HG03175 (cell line): Measurements from ENCODE around the gene CERK.
"Not testable (repeated sequence)": the region's sequence is repeated elsewhere in the genome, so short reads cannot be mapped to it uniquely, and the experiment has no call there.

Experiments used
- ATAC-seq: cut with Tn5 transposase; IDR thresholded peaks from one replicate; pipeline ENCODE4 v1.9.1; 2021; ENCODE audit warnings: mild to moderate bottlenecking, moderate library complexity; ENCODE audit not compliant: unreplicated experiment

Gene CERK

DNA sequence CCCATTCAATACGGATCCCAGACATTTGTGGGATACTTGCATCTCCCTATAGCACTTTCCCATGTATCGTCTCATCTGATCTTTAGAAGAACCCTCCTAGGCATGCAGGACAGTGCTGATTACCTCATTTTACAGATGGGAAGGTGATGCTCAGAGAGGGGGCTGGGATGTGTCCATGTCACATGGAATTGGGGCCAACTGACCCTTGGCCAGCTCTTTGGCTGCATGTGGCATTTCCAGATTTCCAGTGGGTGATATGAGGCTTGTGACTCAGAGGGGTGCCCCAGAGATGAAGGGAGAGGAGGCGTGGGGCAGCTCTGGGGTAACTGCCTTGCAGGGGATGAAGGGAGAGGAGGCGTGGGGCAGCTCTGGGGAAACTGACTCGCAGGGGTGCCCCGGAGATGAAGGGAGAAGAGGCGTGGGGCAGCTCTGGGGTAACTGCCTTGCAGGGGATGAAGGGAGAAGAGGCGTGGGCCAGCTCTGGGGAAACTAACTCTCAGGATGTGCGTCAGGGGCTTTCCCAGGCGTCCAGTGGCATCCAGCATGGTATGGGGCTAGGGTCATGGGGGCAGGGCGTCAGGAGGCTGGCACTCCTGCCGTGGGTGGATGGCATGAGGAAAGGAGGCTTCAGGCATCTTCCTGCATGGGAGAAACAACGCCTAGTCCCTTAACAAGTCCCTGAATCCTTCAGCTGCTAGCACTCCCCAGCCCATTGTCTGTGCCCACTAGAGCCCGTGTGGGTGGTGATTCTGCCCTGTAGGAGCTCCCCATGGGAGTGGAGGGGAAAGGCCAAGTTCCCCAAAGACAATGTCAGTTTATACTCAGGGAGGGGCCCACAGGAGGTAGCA, 11.9 kb upstream of the CERK start:
- no peak for ATAC-seq

DNA sequence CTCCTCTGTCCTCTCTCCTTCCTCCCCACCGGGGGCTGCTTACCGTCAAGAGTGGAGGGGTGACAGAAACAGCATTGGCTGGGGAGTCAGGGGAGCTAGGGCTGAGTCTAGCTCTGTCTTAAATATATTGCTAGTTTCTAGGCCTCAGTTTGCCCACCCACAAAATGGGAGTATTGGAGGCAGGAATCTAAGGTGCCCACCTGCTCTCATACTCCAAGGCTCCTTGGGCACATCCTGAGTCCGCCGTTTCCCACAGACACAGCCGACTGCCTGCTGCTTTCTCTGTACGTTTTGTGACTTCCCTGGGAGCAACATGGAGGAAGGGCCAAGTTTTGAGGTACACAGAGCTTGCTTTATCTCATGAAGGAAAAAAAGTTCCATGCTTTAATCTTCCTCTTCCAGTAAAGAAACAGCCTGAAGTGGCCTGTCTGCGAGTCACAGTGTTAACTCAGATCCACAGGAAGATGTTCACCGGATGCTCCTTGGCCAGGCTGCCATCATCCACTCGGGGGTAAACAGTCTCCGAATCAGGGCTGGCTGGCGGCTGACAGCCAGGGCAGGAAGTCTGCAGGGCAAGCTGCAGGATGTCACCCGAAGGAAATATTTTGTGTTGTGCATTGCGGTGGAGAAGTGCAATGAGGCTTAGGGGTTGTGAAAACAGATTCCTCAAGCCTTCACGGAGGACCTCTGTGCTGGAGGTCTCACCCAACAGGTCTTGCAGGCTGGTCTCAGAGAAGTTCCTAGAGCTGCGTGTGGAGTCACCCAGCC, 11.0 kb upstream of the CERK start:
- ATAC-seq: no peak

DNA sequence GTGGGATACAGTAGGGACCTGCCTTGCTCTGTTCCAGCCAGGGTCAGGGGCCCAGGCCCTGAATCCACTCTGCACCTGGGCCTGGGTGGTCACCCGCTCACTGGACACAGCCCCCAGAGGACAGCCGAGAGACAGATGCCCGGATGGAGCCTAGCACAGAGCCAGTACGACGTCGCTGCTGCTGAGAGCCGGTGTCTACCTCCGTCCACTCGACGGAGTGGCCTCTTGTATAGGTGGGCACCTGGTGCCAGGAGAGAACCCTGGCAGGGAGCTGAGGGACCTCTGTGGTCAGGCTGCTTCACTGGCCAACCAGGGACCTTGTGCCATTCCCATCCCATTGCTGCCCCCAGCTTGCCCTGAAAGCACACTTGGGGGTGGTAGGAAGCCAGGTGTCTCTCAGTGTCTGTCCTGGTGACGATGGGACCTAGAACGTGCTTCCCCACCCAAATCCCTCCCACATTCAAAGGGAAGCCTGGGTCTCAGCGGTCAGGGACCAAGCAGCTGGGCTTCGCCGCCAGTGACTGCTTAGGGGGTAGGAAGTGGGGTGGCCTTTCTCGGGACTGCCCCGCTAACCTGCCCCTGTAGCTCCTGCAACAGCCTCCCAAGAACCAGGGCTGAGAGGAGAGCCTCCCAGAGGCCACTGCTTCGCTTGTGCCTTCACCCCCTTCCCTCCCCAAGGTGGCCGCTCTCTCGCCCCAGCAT, 10.3 kb upstream of the CERK start:
- ATAC-seq: no peak

DNA sequence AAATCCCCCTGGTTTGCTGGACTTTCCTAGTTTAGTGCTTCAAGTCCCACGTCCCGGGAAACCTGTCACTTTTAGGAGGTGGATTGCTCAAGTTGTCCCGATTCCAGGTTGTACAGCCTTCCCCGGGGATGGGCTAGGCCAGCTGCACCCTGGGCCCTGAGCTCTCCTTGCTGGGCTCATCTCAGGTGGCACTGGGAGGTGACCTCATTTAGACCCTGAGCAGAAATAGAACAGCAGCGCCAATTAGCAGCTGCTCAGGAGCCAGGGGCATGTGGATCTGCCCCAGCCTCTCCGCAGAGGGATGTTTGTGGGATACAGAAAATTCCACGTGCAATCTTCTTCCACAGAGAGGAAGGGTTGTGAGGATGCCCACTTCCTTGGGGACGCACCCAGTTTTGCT, 9.6 kb upstream of the CERK start:
- no peak for ATAC-seq

DNA sequence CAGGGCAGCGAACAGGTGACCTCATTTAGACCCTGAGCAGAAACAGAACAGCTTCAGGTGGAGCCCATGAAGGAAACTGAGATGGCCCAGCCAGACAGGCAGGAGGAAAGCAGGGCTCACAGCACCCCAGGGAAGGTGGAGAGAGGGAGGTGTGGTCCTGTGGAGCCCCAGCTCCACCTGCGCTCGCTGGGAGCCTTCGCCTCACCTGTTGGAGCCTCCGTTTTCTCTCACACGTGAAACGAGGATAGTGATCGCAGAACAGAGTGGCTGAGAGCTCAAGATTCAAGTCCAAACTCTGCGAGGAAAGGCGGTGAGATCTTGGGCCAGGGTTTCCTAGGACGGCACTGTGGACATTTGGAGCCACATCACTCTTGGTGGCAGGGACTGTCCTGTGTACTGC, 8.6 kb upstream of the CERK start:
- ATAC-seq: no peak

DNA sequence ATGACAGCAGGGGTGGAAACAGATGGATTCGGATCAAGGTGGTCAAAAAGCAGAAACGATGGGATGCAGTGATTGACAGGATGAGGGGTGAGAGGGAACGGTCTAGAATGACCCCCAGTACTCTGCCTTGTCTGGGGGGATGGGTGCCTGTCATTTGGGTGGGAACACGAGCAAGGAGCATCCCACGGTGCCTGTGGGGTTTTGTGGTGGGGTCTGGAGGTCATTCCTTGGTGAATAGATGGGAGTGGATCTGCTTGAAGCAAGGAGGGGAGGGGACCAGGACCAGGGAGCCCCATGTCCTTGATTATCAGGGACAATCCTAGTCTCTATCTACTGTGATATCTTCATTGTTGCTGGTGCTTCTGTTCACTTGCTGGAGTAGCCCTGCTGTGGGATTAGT, 8.1 kb upstream of the CERK start:
- no peak for ATAC-seq

DNA sequence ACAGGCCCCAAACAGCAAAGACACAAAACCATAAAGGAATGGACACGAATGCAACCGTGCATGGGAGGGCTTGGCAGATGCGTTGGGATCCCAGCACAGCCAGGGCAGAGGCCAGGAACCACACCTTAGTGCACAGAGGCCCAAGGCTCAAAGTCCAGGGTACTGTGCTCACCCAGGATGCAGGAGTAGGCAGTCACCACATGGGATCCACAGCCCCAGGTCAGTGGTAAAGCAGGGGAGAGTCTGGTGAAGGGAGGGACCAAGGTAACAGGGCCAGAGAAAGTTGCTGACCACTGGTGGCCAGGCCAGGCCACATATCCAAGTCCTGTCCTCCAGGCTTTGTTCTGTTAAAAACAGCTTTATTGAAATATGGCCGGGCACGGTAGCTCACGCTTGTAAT, 6.5 kb upstream of the CERK start:
- ATAC-seq: no peak

DNA sequence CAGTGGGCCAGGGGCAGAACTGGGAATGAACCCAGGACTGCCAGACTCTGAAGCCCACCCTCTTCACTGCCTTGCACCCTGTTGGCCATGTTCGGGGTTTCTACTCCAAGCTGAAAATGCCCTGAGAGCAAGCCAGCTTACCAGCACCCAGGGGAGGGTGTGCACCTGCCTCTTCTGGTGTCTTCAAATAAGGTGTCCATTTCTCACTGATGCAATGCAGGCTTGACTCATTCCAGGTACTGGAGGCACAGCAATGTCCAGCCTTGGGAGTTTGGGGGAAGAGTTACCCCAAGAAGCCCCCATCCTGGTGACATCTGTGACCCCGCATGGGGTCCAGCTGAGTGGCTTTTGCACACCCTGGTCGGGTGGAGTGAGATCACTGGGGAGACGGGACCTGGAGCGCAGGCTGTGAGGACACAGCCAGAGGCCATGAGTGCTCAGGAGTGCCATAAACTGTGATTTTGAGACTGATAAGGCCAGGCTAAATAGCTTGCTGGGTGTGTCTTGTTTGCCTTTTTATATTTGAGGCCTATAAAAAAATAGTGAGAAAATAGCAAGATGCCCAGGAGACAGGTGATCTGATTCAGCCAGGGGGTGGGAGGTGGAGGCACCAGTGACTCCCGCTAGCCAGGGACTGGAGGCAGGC, 4.6 kb upstream of the CERK start:
- ATAC-seq: no peak

DNA sequence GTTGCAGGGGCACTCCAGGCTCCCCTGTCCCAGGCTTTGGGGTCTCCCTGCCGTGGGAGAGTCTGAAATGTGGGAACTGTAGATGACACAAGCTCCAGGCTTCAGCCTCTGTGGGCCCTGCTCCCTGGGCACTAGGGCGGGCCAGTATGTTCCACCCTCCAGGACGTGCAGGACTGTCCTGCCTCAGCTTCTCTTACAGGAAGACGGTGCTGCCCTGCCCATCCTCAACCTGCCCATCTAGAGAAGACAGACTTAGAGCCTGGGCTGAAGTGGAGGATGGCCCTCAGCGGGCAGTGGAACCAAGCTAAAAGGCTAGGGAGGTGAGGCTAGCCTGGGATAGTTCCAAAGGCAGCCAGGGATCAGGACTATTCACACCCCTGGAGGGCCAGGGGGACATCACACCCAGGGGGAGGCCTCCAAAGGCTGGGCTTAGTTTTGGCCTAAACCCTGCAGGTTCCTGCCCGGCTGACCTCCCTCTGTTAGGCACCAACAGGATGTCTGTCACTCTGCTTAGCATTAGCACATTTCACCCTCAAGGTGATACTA, 4.0 kb upstream of the CERK start:
- ATAC-seq: no peak

DNA sequence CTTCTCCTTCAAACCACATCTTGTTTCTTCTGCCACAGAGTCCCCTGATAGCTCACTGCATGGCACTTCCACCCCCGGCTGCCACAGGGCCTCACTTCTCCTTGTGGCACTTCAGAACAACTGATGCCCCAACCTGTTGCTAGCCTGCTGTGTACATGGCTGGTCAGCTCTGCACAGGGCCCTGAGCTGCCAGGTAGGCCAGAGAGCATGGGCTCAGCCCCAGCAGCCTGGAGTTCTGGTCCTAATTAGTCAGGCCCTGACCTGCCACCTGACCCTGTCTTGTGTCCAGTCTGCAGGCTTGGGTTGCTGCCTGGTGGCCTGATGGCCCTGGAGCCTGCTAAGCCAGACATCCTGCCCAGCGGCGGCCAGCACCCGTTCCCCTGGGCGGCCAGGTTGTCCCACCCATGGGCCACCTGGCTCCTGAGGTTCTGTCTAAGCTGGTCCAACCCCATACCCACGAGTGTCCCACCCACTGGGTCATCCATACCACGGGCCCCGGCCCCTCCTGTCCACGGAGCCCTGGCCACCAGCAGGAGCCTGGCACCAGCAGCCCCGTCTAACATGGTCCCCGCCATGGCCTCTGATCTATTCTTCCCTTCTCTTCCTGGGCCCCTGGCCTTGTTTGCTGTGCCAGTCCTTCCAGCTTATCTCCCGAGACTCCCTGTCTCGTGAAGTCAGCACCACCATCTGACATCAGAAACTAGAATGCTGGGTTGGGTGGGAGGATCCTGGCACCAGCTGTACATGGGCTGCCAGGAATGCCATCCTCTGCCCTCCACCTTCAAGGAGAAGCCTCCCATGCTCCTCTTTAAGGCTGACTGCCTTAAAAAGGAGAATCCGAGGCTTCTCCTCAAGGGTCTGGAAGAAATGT, 3.1 kb upstream of the CERK start:
- ATAC-seq: no peak

DNA sequence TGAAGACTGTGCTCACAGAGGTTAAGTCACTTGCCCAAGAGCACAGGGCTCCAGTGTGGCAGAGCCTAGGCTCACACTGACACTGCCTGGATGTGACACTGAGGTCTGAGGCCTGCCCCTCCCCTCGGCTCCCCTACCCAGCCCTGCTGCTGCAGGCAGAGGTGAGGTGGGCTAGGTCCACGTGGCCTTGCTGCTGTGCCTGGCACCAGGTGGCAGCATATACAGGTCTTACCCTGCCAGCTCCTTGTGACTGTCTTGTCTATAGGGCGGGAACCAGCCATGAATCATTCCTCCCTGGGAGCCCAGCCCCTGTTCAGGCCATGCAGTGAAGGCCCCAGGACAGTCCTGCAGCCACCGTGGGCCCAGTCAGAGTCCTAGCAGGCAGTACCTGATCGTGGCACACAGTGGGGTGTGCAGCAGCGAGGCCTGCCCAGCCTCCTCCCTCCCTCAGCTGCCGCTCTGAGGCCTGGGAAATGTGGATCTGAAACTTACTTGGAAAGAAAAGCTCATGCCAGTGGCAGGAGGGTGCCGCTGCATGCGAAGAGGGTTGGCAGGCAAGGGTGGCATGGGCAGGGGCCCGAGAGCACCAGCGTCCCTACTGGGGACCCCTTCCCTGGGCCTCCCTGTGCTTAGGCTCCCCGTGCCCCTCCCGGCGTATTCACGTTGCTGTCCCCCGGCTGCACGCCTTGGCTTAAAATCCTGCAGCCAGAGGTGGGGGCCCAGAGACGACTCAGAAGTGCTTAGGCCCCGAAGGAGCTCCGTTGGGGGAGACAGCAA, 1.2 kb upstream of the CERK start:
- no peak for ATAC-seq

DNA sequence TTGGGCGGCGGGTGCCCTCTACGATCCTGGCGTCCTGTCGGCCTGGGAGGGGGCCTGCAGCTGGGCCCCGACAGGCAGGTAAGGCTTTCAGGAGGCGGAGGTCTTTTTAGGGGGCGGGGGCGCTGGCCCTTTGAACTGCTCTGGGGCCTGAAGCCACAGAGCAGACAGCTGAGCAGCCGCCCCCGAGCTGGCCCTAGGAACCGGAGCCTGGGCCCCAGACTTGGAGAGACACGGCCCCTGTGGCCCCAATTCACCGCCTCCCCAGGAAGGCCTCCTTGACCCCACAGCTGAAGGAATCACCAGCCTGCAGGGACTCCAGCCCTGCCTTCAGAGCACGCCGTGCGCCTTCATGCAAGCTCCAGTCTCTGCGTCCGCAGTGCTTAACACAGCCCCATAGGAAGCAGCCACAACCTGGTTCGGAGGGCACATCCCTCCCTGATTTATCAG, 618 bp upstream of the CERK start:
- ATAC-seq: no peak

DNA sequence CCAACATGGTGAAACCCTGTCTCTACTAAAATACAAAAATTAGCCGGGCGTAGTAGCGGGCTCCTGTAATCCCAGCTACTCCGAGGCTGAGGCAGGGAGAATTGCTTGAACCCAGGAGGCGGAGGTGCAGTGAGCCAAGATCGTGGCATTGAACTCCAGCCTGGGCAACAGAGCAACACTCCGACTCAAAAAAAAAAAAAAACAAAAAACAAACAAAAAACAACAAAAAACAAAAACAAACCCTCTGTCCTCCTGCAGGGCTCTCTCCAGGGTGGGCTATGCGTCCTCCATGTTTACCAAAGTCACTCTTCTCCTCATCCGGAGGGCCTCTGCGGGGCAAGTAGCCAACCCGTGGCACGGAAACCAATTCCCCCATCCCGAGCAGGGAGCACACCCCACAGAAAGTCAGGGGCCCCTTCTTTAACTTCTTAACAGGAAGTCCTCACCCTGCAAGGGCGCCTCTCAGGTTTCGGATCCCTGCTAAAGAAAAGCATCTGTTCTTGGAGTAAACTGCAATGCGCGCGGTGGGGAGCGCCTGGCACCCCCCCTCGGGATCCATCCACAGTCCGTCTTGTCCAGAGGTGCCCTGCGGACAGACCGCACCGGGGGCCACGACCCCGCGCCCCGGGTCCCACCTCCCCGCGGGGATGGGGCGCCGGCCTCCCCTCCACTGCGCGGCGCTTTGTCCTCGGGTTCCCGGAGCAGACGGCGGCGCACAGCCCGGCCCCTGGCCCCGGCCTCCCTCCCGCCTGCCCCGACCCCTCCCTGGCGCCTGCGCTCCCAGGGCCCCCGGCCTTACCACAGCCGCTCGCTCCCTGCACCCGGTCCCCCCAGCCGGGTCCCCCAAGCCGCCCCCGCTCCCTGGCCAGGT, 712 bp downstream of the CERK start:
- ATAC-seq: no peak

DNA sequence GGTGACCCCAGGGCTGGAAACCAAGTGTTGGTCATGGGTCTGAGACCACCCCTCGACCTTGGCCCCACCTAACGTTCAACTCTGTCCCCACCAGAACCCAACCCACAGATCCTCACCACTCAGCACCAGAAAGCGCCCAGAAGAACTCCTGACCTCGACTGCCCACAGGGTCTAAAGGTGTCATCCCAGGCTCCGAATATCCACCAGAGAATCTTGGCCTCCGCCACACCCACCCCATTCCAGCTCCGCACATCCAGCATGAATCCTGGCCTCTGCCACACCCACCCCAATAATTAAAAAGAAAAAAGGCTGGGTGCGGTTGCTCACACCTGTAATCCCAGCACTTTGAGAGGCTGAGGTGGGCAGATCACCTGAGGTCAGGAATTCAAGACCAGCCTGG, 1.3 kb downstream of the CERK start:
- no peak for ATAC-seq

DNA sequence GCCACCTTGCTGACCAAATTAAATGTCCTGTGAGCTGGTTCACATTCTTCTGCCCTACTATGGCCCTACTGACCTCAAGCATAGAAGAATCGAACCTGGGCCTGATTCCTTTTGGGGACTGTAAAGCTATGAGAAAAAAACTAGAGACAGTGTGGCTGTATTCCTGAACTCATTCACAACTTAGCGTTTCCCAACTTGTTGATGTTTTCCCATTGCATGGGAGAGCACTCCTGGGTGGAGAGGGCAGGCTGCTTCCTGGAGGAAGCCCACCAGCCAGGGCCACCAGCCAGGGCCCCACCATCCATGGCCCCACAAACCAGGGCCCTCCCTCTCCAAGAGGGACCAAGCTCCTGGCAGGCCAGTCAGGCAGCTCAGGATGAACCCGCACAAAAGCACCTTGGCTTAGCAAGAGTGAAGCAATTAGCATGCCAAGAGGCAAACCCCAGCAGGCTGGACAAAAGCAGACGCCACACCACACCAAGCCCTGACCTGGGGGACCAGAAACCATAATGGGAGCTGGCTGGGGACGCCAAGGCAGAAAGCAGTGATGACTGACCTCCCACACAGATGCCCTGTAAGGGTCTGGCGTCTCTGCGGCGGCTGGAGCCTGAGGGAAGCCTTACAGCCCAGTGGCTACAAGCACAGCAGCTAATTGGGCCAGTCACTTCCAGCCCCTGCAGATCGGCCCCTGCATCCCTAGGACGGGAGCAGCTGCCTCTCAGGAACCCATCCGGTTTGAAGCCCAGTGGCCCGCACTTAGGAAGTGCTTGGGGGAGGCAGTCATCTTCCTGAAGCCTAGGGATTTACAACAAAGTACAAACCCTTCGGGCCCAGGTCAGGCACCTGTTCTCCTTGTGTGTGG, 2.1 kb downstream of the CERK start:
- ATAC-seq: no peak

DNA sequence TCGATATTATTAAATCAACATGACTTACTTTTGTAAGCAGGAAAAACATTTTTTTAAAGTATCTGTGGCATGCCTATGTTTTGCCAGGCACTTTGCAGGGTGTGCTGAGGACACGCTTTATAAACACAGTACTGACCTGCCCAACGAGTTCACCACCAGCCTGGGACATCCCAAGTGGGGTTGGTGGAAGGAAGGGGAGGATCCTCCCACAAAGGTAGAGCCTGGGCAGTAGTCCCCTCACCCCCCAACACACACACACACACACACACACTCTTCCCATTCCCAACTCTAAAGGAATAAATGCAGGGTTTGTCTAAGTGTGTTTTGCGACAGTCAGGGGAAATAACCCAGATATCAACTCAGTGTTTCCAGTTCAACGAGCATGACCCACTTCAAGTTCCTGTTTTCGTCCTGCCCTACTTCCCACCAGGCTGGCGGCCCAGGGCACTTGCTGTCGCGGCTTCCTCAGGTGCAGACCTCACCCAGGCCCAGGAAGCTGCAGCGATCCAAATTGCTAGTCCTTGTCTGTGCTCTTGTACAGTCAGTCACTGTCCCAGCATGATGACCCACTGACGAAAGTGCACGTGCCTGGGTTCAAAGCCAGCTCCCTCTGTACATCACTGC, 3.1 kb downstream of the CERK start:
- ATAC-seq: no peak

DNA sequence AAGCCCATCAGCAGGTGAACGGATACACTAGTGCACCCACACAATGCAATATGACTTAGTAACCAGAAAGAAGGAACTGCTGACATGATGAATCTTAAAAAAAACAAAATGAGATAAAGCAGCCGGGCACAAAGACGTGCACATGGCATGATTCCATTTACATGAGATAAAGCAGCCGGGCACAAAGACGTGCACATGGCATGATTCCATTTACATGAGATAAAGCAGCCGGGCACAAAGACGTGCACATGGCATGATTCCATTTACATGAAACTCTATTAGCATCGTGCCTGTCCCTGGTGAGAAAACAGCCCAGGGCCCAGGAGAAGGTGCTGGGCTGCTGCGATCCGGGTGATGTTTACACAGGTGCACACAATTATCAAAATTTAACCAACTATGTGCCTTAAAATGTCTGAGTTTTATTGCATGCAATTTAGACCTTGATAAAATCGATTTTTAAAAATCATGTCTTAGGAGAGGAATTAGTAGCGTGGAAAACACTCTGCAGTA, 3.8 kb downstream of the CERK start:
- not testable (repeated sequence) for ATAC-seq
